Esophagus (tissue), 2 donors: ENCODE measurements around the gene CCDC106. TPM values are rescaled to one million over a fixed set of nuclear protein-coding genes. Genes with fewer than 3 reads are reported as not detected.

ENCODE experiments used
- H3K27ac ChIP-seq, 2 donors: one replicate each; pipeline ENCODE4 v1.5.1; 2013; ENCODE audit warnings: low read depth in 2 of 2, mild to moderate bottlenecking in 2 of 2, inconsistent platforms in 1 of 2, low read length in 1 of 2, moderate library complexity in 1 of 2
- H3K27me3 ChIP-seq, 2 donors: one replicate each; pipeline ENCODE4 v1.6.1; 2013; ENCODE audit warnings: low read length in 2 of 2, control low read depth in 1 of 2, mild to moderate bottlenecking in 1 of 2; ENCODE audit not compliant: insufficient read depth in 2 of 2, control insufficient read depth in 1 of 2
- H3K36me3 ChIP-seq, 2 donors: one replicate each; pipeline ENCODE4 v1.6.1; 2013; ENCODE audit warnings: low read length in 1 of 2; ENCODE audit not compliant: control insufficient read depth in 2 of 2, insufficient read depth in 2 of 2
- H3K4me1 ChIP-seq, 2 donors: one replicate each; pipeline ENCODE4 v1.6.1; 2013; ENCODE audit warnings: low read length in 1 of 2; ENCODE audit not compliant: control insufficient read depth in 2 of 2, insufficient read depth in 2 of 2
- H3K4me3 ChIP-seq, 2 donors: one replicate each; pipeline ENCODE4 v1.5.1; 2013; ENCODE audit warnings: low read length in 2 of 2, mild to moderate bottlenecking in 2 of 2, low read depth in 1 of 2, moderate library complexity in 1 of 2
- H3K9me3 ChIP-seq, 2 donors: one replicate each; pipeline ENCODE4 v1.6.1; 2013; ENCODE audit warnings: mild to moderate bottlenecking in 2 of 2, low read depth in 1 of 2, low read length in 1 of 2, moderate library complexity in 1 of 2; ENCODE audit not compliant: control insufficient read depth in 2 of 2, insufficient read depth in 1 of 2
- WGBS, 2 donors: extraction: QIAGEN DNeasy Blood & Tissue Kit; methylation state at CpG; one replicate each; pipeline ENCODE4 v1.1.7; 2013; 5-methylcytosine and 5-hydroxymethylcytosine counted together
- polyA plus RNA-seq, 2 donors: library from polyadenylated mRNA; stranded (reverse); fragments of 200-250 nt; gene quantifications; one replicate each; pipeline ENCODE4 v1.2.3, GENCODE V29; 2013
- donor health status: healthy with polysubstance abuse.
- donor health status: Bipolar disorder and iron deficiency.

The CCDC106 gene
- polyA plus RNA-seq, 2 donors, result 5.6 to 9.1 TPM

DNA sequence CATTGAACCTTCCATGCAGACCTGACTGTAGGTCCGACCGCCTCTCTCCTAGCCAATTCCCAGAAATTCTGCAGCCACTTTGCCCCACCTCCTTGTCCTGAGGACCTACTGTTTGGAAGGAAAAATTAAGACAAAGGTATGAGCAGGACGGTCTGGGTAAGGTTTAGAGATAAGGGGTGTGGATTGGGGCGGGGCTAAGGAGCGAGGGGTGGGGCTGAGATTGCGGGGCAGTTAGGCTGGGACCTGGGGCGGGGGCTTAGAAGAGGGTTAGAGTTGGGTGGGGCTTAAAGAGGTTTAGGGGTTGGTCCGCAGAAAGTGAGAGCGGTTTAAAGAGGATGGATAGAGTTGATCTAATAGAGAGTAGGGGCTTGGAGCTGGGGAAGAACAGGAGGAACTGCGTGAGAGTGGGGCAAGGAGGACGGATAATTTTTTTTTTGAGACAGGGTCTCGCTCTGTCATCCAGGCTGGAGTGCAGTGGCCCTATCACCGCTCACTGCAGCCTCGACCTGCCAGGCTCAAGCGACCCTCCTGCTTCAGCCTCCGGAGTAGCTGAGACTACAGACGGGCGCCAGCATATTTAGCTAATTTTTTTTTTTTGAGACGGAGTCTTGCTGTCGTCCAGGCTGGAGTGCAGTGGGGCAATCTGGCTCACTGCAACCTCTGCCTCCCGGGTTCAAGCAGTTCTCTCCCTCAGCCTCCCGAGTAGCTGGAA lies 44.3 kb upstream of the CCDC106 start:
- H3K4me1 ChIP-seq, result peaks cover 0 to 9% of the 10 kb centered on the region in 2 donors
- no peak overlapping the region for H3K27ac ChIP-seq
- WGBS, 2 donors, result 72 to 78% methylated on average over 22 of the region's 22 CpGs
- peaks cover 0 to 10% of the 10 kb centered on the region in 2 donors for H3K36me3 ChIP-seq
- no peaks in the 10 kb centered on the region for H3K27me3 ChIP-seq
- H3K9me3 ChIP-seq, result no peaks in the 10 kb centered on the region
- no peak overlapping the region for H3K4me3 ChIP-seq

DNA sequence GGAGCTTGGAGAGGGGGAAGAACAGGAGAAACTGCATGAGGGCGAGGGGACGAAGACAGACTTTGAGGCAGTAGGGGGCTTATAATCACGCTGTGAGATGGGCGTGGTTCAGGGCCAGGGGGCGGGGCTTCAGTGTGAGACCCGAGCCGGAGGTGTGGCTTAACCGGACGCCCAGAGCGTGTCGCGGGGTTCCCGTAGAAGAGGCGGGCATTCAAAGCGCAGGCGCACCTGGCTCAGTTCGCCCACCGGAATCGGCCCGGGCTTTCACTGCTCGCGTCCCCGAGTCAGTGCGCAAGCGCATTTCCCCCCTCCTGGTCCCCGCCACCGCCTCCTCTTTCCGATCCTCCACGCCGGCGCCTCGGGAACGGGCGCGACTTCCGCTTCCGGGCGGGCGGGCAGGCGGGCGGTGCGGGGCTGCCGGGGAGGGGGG lies 42.8 kb upstream of the CCDC106 start:
- peak overlapping the region; percentile 90 to 96 for H3K27ac ChIP-seq
- peaks cover 0 to 10% of the 10 kb centered on the region in 2 donors for H3K36me3 ChIP-seq
- no peaks in the 10 kb centered on the region for H3K9me3 ChIP-seq
- no peaks in the 10 kb centered on the region for H3K27me3 ChIP-seq
- peak overlapping the region; percentile 69 to 75 for H3K4me3 ChIP-seq
- WGBS, 2 donors, result 0% methylated on average over 35 to 43 of the region's 43 CpGs
- H3K4me1 ChIP-seq, result peaks cover 0 to 9% of the 10 kb centered on the region in 2 donors

DNA sequence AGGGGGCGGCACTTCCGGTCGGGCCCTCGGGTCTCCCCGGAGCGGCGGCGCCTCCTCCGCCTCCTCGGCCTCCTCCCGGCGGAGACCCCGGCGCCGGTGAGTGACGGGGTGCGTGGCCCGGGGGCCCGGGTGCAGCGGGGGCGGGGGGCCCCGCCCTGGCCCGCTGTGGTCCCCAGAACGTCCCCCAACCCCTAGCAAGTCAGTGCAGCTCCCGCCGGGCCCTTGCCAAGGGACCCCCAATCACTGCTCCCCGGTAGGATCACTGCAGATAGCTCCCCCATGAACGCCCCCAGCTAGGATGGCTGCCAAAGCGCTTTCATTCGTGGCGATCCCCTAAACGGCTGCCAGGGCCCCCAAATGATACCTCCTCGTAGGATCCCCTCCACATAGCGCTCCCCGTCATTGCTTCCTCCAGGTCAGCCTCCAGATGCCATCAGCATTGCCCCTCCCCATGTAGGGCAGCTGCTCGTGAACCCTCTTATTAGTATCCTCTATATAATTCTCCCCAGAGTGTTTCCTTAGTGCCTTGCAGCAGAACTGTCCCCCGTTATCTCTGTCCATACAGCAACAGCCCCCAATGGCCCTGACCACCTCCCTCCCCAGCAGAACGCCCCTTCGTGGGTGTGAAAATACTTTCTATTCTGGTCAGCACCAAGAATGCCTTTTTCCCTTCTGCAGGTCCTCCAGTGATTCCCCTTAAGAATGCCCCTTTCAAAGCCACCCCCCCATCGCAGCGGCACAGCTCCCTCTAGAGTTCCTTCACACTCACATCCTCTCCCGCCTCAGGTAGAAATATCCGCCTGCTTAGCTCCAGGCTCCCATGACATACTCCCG lies 42.2 kb upstream of the CCDC106 start, which contains the start of gene ZNF865:
Gene ZNF865 (plus strand): TSS at position 11 of the 834 bp plus-strand sequence. CDS start 7,972 bp downstream, outside the sequence.
- Histone ChIP-seq H3K27ac (peak within 1 kb of the TSS; percentile 90 to 96), H3K4me3 (peak within 1 kb of the TSS; percentile 69 to 75), H3K4me1 (peaks cover 0 to 9% of the 10 kb centered on the region in 2 donors), H3K9me3 (no peaks in the 10 kb centered on the region), H3K36me3 (peaks cover 0 to 10% of the 10 kb centered on the region in 2 donors), H3K27me3 (no peaks in the 10 kb centered on the region)
- 1% methylated on average over 23 to 44 of the region's 44 CpGs for WGBS, 2 donors

DNA sequence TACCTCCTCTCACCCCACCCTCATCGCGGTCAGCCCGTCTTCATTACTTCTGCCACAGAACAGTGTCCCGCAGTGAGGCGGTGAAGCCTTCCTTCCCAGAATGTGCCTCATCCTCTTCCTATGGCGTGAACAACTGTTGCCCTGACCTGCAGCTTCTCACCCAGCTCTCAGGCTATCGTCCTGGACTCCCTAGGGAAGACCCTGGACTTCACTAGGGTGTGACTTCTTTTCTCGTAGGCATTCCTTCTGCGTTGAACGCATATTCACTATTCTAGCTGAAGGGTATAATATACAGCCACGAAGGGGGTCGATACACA lies 41.6 kb upstream of the CCDC106 start:
- WGBS, 2 donors, result 19 to 22% methylated on average over 12 of the region's 12 CpGs
- peak overlapping the region; percentile 69 to 75 for H3K4me3 ChIP-seq
- H3K4me1 ChIP-seq, result peaks cover under 1 to 7% of the 10 kb centered on the region in 2 donors

DNA sequence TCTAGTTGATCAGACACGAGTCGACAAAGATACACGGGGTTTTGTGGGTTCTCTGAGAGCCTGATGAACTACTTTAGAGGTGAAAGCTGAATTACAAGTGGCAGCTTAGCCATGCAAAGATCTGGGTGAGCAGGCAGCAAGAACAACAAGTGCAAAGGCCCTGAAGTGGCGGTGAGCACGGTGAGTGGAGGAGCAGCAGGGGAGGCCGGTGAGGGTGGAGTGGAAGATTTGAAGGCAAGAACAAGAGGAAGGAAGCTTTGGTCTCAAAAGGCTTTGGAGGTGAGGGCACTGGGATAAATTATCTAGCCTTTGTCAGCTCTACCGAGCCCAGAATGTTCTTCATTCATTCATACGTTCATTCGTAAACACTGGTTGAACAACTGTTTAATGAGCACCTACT lies 41.2 kb upstream of the CCDC106 start:
- no peaks in the 10 kb centered on the region for H3K27me3 ChIP-seq
- peak overlapping the region; percentile 36 to 96 for H3K27ac ChIP-seq
- H3K4me3 ChIP-seq, result peak overlapping the region in 1 of 2 donors; percentile 69
- H3K4me1 ChIP-seq, result peaks cover 3 to 7% of the 10 kb centered on the region in 2 donors
- 68 to 71% methylated on average over 9 of the region's 9 CpGs for WGBS, 2 donors
- H3K36me3 ChIP-seq, result peaks cover 0 to 10% of the 10 kb centered on the region in 2 donors
- no peaks in the 10 kb centered on the region for H3K9me3 ChIP-seq

More for the DNA sequence above, 41.6 kb upstream of the CCDC106 start:
- no peaks in the 10 kb centered on the region for H3K27me3 ChIP-seq
- peak overlapping the region; percentile 36 to 96 for H3K27ac ChIP-seq
- H3K36me3 ChIP-seq, result peaks cover 0 to 10% of the 10 kb centered on the region in 2 donors
- no peaks in the 10 kb centered on the region for H3K9me3 ChIP-seq

DNA sequence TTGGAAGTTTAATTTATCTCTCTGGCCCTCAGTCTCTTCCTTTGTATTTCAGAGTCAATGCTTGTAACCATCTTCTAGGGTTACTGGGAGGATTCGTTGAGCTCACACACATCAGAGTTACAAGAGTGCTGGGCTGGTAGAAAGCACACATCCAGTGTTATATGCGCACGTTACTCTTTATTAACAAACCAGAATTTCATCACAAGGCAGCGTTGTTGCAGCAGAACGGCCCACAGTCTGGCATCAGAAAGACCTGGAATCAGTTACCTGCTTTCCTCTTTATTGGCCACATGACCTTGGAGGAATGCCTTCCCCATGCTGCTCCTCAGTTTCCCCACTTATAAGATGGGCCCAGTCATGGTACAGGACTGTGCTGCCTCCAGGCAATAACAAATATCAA lies 38.7 kb upstream of the CCDC106 start:
- no peak overlapping the region for H3K27ac ChIP-seq
- WGBS, 2 donors, result 93% methylated on average over 5 of the region's 5 CpGs
- H3K4me1 ChIP-seq, result peaks cover 3 to 7% of the 10 kb centered on the region in 2 donors
- H3K9me3 ChIP-seq, result no peaks in the 10 kb centered on the region
- H3K36me3 ChIP-seq, result peaks cover 0 to 3% of the 10 kb centered on the region in 2 donors
- no peak overlapping the region for H3K4me3 ChIP-seq
- H3K27me3 ChIP-seq, result no peaks in the 10 kb centered on the region

DNA sequence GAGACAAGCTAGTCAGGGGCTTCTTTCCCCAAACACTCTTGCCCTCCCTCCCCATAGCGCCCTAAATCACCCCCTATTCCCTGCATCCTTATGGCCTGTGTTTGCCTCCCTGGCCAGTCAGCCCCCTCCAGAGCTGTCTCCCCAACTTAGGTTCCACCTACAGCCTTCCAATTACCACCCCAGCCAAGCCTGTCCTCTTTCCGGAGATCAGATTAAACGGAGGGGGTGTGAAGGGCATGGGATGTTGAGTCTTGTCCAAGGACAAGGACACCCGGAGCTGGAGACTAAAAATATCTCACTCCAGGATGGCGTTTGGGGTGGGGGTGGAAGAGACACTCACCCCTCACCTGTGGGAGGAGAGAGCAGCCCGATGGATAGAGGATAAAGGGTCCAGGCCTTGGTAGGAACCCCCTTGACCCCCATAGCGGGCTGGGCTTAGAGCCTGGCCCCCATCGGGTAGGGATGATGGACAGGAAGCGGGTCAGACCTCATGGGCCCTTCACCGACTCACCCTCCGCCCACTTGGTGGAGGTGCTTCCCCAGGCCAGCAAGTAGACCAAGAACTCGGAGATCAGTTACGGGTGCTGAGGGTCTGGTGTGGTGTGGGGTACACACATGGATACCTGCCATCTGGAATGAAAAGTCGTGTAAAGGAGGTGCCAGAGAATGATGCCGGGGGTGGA lies 36.6 kb upstream of the CCDC106 start:
- Histone ChIP-seq H3K4me1 (peaks cover 1 to 3% of the 10 kb centered on the region in 2 donors), H3K27ac (no peak overlapping the region), H3K27me3 (no peaks in the 10 kb centered on the region), H3K9me3 (no peaks in the 10 kb centered on the region), H3K36me3 (peaks cover 0 to 19% of the 10 kb centered on the region in 2 donors), H3K4me3 (no peak overlapping the region)
- WGBS, 2 donors, result 74 to 75% methylated on average over 15 of the region's 15 CpGs

DNA sequence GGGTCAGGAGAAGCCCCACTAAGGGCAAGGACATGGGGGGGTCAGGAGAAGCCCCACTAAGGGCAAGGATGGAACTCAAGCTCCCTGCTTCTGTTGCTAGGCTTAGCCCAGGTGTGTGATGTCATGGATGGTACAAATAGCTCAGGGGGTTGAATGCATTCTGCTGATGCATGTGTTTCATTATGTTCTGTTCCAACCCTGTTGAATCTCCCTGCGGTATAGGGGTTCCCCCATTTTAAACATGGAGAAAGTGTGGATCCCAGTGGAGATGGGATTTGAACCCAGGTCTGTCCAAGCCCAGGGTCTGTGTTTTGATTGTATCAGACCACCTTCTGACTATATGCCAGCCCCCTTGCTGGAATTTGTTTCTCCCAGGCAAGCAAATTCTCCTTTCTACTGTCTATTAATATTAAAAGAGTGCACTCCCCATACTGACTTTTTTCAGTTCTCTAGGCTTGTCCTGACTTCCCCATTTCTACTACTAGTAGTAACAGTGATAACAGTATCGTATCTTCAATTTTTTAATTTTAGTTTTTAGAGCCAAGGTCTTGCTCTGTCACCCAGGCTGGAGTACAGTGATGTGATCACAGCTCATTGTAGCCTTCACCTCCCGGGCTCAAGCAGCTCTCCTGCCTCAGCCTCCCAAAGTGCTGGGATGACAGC lies 35.9 kb upstream of the CCDC106 start:
- Histone ChIP-seq H3K27me3 (no peaks in the 10 kb centered on the region), H3K36me3 (peaks cover 0 to 24% of the 10 kb centered on the region in 2 donors), H3K4me1 (peaks cover 0 to 3% of the 10 kb centered on the region in 2 donors)

DNA sequence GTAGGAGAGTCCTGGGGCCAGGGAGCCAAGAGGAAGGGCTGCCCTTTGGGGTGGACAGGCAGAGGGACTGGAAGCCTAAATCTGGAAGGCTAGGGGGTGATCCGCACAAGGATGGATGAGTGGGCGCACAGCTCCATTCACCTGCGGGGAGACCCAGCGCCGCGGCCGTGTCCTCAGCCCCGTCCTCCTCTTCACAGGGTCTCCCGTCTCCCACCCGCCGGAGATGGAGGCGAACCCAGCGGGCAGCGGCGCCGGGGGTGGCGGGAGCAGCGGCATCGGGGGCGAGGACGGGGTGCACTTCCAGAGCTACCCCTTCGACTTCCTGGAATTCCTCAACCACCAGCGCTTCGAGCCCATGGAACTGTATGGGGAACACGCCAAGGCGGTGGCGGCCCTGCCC lies 34.6 kb upstream of the CCDC106 start:
- Histone ChIP-seq H3K27ac (no peak overlapping the region), H3K27me3 (no peaks in the 10 kb centered on the region), H3K4me1 (peaks cover 0 to 3% of the 10 kb centered on the region in 2 donors), H3K4me3 (no peak overlapping the region), H3K9me3 (no peaks in the 10 kb centered on the region), H3K36me3 (peaks cover 0 to 27% of the 10 kb centered on the region in 2 donors)
- 94 to 96% methylated on average over 27 of the region's 27 CpGs for WGBS, 2 donors

More for the DNA sequence above, 35.9 kb upstream of the CCDC106 start:
- H3K27ac ChIP-seq, result no peak overlapping the region
- 78 to 84% methylated on average over 3 of the region's 3 CpGs for WGBS, 2 donors
- H3K9me3 ChIP-seq, result no peaks in the 10 kb centered on the region
- no peak overlapping the region for H3K4me3 ChIP-seq
